H7 (cell line): Measurements from ENCODE around the gene CLDN5. TPM values are rescaled to one million over a fixed set of nuclear protein-coding genes. Genes with fewer than 3 reads are reported as not detected.

Source experiments
- DNase-seq: peaks from one replicate; pipeline ENCODE4 v3.0.0; 2012
- H3K27me3 ChIP-seq: 2 replicates; pipeline ENCODE4 v1.6.0; 2011; ENCODE audit warnings: mild to moderate bottlenecking, low read length; ENCODE audit not compliant: control insufficient read depth, insufficient read depth
- H3K36me3 ChIP-seq: replicated peaks from 2 replicates; pipeline ENCODE4 v1.5.1; 2011; ENCODE audit warnings: low read length; ENCODE audit not compliant: control insufficient read depth, insufficient read depth
- H3K4me3 ChIP-seq: 2 replicates; pipeline ENCODE4 v1.5.1; 2011; ENCODE audit warnings: low read depth, mild to moderate bottlenecking, control low read depth, low read length, moderate library complexity; ENCODE audit not compliant: insufficient read depth
- total RNA-seq: library from RNA; depleted of rRNA; stranded (reverse); fragments of >200 nt; shearing (Covaris generic); gene quantifications from 2 replicates; pipeline ENCODE4 v1.2.3, GENCODE V29; 2014

CLDN5 gene
- total RNA-seq, 1 experiment from 2014 or later = 3.0 TPM

- H3K27me3 ChIP-seq = peaks cover 35% of the 10 kb centered on the region
- no peaks in the 10 kb centered on the region; the same call in 1 of the 2 replicates for H3K36me3 ChIP-seq
- H3K4me3 ChIP-seq = no peak overlapping the region
- peak; percentile 73 for DNase-seq
These were observed 1.9 kb downstream of the CLDN5 start for GRCh38 chr22:19522190-19522880.

GRCh38 chr22:19520566-19521305, 3.5 kb downstream of the CLDN5 start:
- Histone ChIP-seq H3K4me3 (no peak overlapping the region), H3K36me3 (no peaks in the 10 kb centered on the region; the same call in none of the 2 replicates), H3K27me3 (peaks cover 34% of the 10 kb centered on the region)
- no peak for DNase-seq

GRCh38 chr22:19520007-19520406, 4.2 kb downstream of the CLDN5 start:
- H3K36me3 ChIP-seq = peaks cover 6% of the 10 kb centered on the region
- no peak overlapping the region for H3K4me3 ChIP-seq
- no peak for DNase-seq
- H3K27me3 ChIP-seq = peaks cover 31% of the 10 kb centered on the region

GRCh38 chr22:19519041-19519926, 4.9 kb downstream of the CLDN5 start:
- peaks cover 10% of the 10 kb centered on the region for H3K36me3 ChIP-seq
- peaks cover 24% of the 10 kb centered on the region for H3K27me3 ChIP-seq
- DNase-seq = no peak
- H3K4me3 ChIP-seq = no peak overlapping the region

GRCh38 chr22:19518635-19519034, 5.6 kb downstream of the CLDN5 start:
- no peak overlapping the region for H3K4me3 ChIP-seq
- H3K36me3 ChIP-seq = peaks cover 10% of the 10 kb centered on the region
- peaks cover 18% of the 10 kb centered on the region for H3K27me3 ChIP-seq
- no peak for DNase-seq

- no peak overlapping the region for H3K4me3 ChIP-seq
- peaks cover 12% of the 10 kb centered on the region for H3K27me3 ChIP-seq
- DNase-seq = no peak
- peaks cover 10% of the 10 kb centered on the region for H3K36me3 ChIP-seq
These were observed 6.1 kb downstream of the CLDN5 start for GRCh38 chr22:19517919-19518611.

- DNase-seq = no peak
- Histone ChIP-seq H3K36me3 (peaks cover 11% of the 10 kb centered on the region), H3K27me3 (peaks cover 3% of the 10 kb centered on the region), H3K4me3 (no peak overlapping the region)
These were observed 7.1 kb downstream of the CLDN5 start for GRCh38 chr22:19517171-19517500.

GRCh38 chr22:19516378-19517170, 7.6 kb downstream of the CLDN5 start:
- Histone ChIP-seq H3K4me3 (no peak overlapping the region), H3K36me3 (peaks cover 11% of the 10 kb centered on the region), H3K27me3 (peaks cover under 1% of the 10 kb centered on the region)
- no peak for DNase-seq

- no peak for DNase-seq
- no peaks in the 10 kb centered on the region; the same call in 1 of the 2 replicates for H3K27me3 ChIP-seq
- H3K36me3 ChIP-seq = peaks cover 11% of the 10 kb centered on the region
These were observed 8.4 kb downstream of the CLDN5 start for GRCh38 chr22:19515654-19516377.

GRCh38 chr22:19514831-19515565, 9.2 kb downstream of the CLDN5 start:
- no peak overlapping the region for H3K4me3 ChIP-seq
- H3K27me3 ChIP-seq = no peaks in the 10 kb centered on the region
- no peak for DNase-seq
- peaks cover 11% of the 10 kb centered on the region for H3K36me3 ChIP-seq

More at GRCh38 chr22:19515654-19516377, 8.4 kb downstream of the CLDN5 start:
- H3K4me3 ChIP-seq = no peak overlapping the region

- Histone ChIP-seq H3K27me3 (no peaks in the 10 kb centered on the region), H3K4me3 (no peak overlapping the region), H3K36me3 (peaks cover 11% of the 10 kb centered on the region)
- no peak for DNase-seq
These were observed 10.4 kb downstream of the CLDN5 start for GRCh38 chr22:19513823-19514222.

- DNase-seq = no peak
- no peaks in the 10 kb centered on the region for H3K27me3 ChIP-seq
- peaks cover 12% of the 10 kb centered on the region for H3K36me3 ChIP-seq
These were observed 13.3 kb downstream of the CLDN5 start for GRCh38 chr22:19510919-19511341.

More at GRCh38 chr22:19510919-19511341, 13.3 kb downstream of the CLDN5 start:
- H3K4me3 ChIP-seq = no peak overlapping the region
